ENCODE measurements around the gene MYH15.
"Not testable (repeated sequence)": the region's sequence is repeated elsewhere in the genome, so short reads cannot be mapped to it uniquely, and the experiment has no call there.

Gene MYH15

GRCh38 chr3:108381529-108382140 lies 128.8 kb downstream of the MYH15 start:
- DNase-seq = no peak

GRCh38 chr3:108380128-108380795 lies 130.1 kb downstream of the MYH15 start:
- no peak for DNase-seq

GRCh38 chr3:108378952-108379342 lies 131.4 kb downstream of the MYH15 start:
- not testable (repeated sequence) for DNase-seq

DNA sequence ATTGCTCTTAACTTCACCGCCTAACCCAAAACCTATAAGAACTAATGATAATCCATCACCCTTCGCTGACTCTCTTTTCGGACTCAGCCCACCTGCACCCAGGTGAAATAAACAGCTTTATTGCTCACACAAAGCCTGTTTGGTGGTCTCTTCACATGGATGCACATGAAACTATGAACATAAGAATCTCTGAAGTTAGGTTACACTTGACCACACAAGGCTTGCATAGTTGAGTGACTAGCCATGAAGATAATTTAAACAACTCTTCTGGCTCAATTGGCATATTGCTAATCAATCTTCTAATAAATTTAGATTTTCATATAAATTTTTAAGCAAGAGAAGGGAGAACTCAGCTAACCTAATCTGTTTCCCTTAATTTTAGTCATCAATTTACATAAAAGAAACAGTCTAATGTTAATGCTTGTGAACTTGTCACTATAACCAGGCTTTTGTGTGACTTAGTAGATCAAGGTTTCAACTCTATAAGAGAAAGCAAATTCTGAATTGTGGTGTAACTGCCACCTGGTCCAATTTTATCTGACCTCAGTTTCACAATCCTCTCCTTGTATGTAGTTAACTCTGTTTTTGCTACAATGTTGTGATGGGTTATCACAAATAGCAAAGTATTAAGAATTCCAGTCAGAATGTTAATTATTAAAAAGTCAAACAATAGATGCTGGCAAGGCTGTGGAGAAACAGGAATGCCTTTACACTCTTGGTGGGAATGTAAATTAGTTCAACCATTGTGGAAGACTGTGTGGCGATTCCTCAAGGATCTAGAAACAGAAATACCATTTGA lies 132.0 kb downstream of the MYH15 start:
- no peak for DNase-seq

GRCh38 chr3:108377384-108377783 lies 133.0 kb downstream of the MYH15 start:
- no peak for DNase-seq

DNA sequence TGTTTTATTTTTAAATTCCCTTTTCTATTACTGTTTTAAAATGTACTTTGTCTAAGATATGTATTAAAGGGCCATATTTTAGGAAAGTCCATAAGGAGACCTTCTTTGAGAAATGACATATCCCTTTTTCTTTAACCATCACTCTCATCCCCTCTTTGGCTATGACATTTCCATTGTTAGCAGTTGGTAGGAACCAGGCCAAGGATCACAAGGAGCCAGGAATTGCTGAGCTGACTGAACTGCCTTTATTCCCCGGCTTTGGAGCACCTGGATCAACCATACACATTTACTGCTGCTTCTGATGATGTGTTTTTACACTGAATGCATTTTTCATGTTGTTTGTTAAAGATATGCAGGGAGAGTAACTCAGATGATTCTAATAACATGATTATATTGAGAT lies 134.4 kb downstream of the MYH15 start:
- DNase-seq = no peak

- no peak for DNase-seq
Observed at GRCh38 chr3:108359011-108359410, 151.4 kb downstream of the MYH15 start.

- DNase-seq = no peak
Observed at GRCh38 chr3:108357042-108357441, 153.4 kb downstream of the MYH15 start.

DNA sequence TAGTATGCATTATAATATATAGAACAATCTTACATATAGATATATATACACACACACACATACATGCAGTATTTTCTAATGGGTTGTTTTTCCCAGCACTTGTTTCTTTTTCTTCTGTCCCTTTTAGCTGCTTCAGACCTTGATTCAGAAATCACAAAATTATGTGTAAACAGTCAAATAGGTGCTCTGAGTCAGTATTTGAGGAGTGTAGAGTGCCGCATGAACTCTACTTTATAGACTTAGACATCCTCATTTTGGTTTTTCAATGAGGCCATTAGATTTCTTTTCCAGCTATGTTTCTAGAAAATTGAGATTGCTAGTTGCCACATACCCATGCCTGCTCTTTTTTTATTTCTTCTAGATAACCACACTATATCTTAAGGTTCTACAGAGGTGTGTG lies 155.8 kb downstream of the MYH15 start:
- no peak for DNase-seq

- DNase-seq = no peak
Observed at GRCh38 chr3:108352176-108352575, 158.2 kb downstream of the MYH15 start.

DNA sequence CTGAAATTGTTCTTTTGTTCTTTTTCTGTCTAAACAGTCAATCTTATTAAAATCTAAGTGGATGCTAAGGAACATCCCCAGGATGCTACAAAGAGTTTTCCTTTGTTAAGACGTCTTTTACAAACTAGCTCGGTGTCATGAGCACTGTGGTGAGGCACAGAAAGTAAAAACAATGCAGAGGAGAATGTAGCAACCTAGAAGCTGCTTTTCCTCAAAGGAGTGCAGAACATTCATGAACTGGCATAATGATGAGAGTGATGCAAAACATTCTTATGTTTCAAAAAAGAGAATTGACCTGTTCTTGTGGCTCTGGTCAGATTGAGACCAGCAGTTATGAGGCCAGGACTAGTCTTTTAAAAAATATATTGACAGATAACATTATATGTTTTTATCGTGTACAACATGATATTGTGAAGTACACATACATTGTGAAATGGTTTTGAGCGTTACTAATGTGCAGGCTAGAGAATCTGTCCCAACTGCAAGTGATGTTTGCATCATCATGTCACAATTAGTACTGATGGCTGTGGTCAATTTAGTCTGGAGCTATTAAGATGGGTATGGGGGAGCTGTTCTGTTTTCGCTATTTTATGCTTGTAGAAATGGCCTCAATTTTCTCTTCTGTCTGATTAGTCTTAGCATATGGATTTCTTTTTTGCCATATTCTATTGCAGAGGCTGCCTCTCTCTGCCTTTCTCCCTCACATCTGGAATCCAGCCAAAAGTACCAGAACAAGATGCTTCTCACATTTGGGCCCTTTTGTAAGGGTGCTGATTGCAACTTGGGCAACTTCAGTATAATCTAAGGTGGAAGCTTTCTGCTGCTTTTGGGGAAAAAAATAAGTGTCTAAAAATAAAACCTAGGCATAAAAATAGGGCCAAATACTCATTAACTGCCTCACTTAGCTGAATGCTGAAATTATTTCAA lies 163.8 kb downstream of the MYH15 start:
- no peak for DNase-seq

DNA sequence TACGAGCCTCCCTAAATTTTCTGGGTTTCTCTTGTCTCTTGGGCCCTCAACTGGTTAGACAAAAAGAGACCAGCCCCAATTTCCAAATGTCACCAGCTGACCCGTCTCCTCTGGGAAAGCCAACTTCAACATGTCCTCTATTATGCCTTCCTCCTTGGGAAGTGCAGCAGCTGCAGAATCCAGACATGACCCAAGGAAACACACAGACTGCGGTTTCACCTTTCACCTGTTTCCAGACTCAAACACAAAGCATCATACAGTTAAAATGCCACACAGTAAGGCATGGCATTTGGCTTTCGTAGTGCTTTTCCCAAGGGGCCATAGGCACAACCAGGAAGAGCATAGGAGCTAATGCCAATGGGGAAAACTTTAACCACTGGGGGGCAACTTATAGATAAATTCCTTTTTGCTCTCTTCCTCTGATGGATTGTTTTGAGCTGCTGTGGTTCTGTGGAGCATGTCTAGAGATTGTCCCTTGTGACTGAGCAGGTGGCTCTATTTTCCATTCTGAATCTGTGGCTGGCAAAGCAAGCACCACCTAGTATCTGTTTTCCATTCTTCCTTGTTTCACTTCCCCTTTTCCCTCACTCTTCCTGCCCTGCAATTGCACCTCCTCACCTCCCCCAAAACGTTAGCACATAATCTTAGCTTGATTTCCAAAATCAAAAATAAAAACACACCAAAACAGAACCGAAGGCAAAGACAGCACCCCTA lies 164.7 kb downstream of the MYH15 start:
- DNase-seq = peak; percentile 26

GRCh38 chr3:108343491-108343890 lies 166.9 kb downstream of the MYH15 start:
- DNase-seq = no peak

DNA sequence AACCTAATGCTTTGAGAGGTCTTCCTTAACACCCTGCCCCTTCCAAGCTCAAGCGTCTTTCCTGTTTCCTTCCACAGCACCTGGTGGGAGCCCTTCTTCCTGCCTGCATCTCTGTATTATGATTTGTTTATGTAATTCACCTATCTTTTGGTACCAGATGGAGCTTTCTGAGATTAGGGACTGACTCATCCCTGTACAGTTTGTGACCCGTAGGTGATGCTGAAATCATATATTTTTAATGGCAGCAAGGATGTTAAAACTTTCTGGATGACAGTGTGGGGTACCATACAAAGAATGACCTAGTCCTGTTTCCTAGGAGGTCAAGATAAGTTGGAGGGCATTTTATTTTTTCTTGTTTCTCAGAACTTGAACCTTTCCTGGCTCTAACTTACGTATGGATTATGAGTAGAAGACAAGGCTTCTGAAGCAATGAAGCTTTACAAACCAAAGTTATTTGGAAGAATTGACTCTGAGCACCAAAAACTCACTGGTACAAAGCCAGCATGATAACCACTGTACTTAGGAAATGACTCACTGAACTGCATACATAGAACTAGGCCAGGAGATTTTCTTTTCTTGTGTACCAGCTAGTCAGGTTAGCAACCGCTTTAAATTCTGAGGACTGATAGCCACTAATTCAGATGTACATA lies 167.4 kb downstream of the MYH15 start:
- no peak for DNase-seq

GRCh38 chr3:108341911-108342310 lies 168.5 kb downstream of the MYH15 start:
- DNase-seq = no peak

DNA sequence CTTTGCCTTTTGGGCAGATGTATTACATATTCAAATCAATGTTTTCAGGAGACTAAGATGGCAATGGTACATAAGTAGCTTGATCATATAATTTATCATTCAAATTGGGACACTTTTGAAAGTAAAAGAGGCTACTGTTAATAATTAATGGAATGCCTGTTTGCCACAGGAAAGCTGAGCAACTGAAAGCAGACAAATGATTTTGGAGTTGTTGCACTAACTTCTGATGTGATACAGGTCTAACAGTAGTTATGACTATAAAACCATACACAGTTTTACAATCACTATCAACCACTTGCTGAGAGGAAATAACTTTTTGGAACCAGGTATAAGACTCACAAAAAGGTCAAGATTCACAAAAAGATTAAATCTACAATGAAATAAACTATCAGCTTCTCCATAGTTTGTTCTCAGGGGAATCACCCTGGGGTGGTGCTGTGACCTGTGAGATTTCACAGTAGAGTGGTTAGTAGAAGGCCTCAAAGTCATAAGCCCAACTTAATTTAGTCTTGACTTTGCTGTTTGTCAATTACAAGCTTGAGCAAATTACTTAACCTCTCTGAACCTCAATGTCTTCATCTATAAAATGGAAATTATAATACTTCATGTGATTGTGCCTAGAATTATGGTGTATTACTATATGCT lies 171.4 kb downstream of the MYH15 start:
- DNase-seq = no peak

GRCh38 chr3:108334701-108335100 lies 175.7 kb downstream of the MYH15 start:
- DNase-seq = no peak

GRCh38 chr3:108333961-108334360 lies 176.4 kb downstream of the MYH15 start:
- DNase-seq = no peak

- DNase-seq = no peak
Observed at GRCh38 chr3:108331792-108332191, 178.6 kb downstream of the MYH15 start.

All from OCI-M1 (cell line).